ENCODE measurements around the gene KLF3. TPM values are rescaled to one million over a fixed set of nuclear protein-coding genes. Genes with fewer than 3 reads are reported as not detected.

Gene KLF3
- total RNA-seq, 1 donor from 2014 or later, result 58.0 TPM

GRCh38 chr4:38663090-38663800 is 754 bp upstream of the KLF3 start:
- TF ChIP-seq, protein P1, sequence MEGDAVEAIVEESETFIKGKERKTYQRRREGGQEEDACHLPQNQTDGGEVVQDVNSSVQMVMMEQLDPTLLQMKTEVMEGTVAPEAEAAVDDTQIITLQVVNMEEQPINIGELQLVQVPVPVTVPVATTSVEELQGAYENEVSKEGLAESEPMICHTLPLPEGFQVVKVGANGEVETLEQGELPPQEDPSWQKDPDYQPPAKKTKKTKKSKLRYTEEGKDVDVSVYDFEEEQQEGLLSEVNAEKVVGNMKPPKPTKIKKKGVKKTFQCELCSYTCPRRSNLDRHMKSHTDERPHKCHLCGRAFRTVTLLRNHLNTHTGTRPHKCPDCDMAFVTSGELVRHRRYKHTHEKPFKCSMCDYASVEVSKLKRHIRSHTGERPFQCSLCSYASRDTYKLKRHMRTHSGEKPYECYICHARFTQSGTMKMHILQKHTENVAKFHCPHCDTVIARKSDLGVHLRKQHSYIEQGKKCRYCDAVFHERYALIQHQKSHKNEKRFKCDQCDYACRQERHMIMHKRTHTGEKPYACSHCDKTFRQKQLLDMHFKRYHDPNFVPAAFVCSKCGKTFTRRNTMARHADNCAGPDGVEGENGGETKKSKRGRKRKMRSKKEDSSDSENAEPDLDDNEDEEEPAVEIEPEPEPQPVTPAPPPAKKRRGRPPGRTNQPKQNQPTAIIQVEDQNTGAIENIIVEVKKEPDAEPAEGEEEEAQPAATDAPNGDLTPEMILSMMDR (IDR thresholded peaks at IDR 0.05), result no peak
- Histone ChIP-seq H3K27me3 (ENCODE audit: low read depth) (no peaks in the 10 kb centered on the region), H3K27ac (peak overlapping the region; percentile 99), H3K36me3 (no peaks in the 10 kb centered on the region), H3K4me3 (peak overlapping the region; percentile 70), H3K9me3 (no peaks in the 10 kb centered on the region), H3K4me1 (peaks cover 32% of the 10 kb centered on the region)
- DNase-seq (no peak), ATAC-seq (peak; percentile 43 to 57)
- intact Hi-C loops (cut with DNase I), result no loop called here

- peak; percentile 5 to 28 for ATAC-seq
- Histone ChIP-seq H3K9me3 (no peaks in the 10 kb centered on the region), H3K27me3 (ENCODE audit: low read depth) (no peaks in the 10 kb centered on the region), H3K4me3 (peak overlapping the region; percentile 87), H3K36me3 (no peaks in the 10 kb centered on the region), H3K27ac (peak overlapping the region; percentile 100), H3K4me1 (peaks cover 48% of the 10 kb centered on the region)
- intact Hi-C loops (cut with DNase I), result loop anchor here (5.0 kb wide), 1 partner anchor 348 kb away; no protein-coding TSS in a partner anchor
- DNase-seq, result peak; percentile 77
- TF ChIP-seq, protein P1 (IDR thresholded peaks at IDR 0.05), result no peak
Observed at GRCh38 chr4:38664706-38665401, 855 bp downstream of the KLF3 start.

DNA sequence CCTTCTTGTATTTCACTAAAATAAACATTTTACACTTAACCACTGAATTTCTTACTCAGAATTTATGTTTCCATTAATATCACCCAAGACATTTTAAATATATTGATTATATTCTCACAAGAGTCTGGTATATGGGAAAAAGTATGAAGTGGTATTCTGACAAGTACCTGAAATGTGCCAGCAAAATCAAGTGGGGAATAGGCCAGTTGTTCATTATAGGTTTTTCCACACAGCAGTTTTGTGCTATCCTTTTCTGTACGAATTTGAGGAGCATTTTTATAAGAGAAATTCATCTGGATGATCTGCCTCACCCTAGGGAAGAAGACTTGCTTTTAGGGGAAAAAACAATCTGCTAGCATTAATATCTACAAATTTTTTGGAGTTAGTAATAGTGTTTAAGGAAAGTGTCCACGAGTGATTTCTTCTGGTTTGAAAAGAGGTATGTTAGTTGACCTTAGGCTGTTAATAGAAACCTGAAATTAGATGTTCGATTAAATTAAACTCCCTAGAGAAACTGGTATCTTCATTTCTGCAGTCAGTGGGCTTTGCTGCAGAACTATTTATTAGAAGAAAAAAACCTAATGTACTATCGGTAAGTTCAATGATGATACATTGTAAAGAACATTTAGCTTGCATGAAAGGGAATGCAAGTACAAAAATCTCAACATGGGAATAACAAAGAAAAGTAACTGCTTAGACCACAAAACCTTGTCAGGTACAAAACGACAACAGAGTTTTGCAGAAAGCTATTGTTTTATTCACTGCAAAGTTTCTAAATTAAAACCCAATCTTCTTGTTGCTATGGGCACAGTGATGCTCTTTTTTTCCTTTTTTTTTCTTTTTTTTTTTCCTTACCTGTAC is 1.8 kb downstream of the KLF3 start:
- intact Hi-C loops (cut with DNase I), result loop anchor here (5.0 kb wide), 1 partner anchor 348 kb away; no protein-coding TSS in a partner anchor
- Histone ChIP-seq H3K4me1 (peaks cover 57% of the 10 kb centered on the region), H3K9me3 (no peaks in the 10 kb centered on the region), H3K27ac (peak overlapping the region; percentile 100), H3K4me3 (peak overlapping the region; percentile 87), H3K27me3 (ENCODE audit: low read depth) (no peaks in the 10 kb centered on the region), H3K36me3 (no peaks in the 10 kb centered on the region)
- TF ChIP-seq, protein P1 (IDR thresholded peaks at IDR 0.05), result no peak
- DNase-seq, result no peak
- no peak for ATAC-seq

DNA sequence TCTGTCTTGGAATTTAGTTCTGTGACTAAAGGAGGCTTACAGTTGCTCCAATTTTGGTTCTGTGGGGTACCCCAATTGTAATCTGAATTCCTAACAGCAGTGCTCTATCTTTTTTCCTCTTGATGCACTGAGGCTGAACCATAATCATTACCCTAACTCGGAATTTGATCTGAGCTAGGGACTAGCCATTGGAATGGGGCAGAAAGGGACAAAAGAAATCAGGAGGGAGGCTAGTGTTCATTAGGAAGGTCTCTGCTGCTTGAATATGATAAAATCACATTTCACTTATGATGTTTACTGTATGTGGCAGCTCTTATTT is 2.7 kb downstream of the KLF3 start:
- no peak for DNase-seq
- H3K4me3 ChIP-seq, result peak overlapping the region; percentile 87

More for the DNA sequence above, 2.7 kb downstream of the KLF3 start:
- intact Hi-C loops (cut with DNase I), result loop anchor here (5.0 kb wide), 1 partner anchor 349 kb away; no protein-coding TSS in a partner anchor
- H3K27ac ChIP-seq, result peak overlapping the region; percentile 100
- no peaks in the 10 kb centered on the region for H3K27me3 ChIP-seq (ENCODE audit: low read depth)
- TF ChIP-seq, protein P1 (IDR thresholded peaks at IDR 0.05), result no peak
- no peaks in the 10 kb centered on the region for H3K36me3 ChIP-seq
- H3K9me3 ChIP-seq, result no peaks in the 10 kb centered on the region
- ATAC-seq, result no peak
- peaks cover 67% of the 10 kb centered on the region for H3K4me1 ChIP-seq
